ENCODE measurements around the gene SOX5. TPM values are rescaled to one million over a fixed set of nuclear protein-coding genes. Genes with fewer than 3 reads are reported as not detected.
"Not testable (repeated sequence)": the region's sequence is repeated elsewhere in the genome, so short reads cannot be mapped to it uniquely, and the experiment has no call there.

SOX5 gene
- total RNA-seq, 1 donor from 2014 or later: 2.1 TPM

GRCh38 chr12:23751641-23752040 lies 197.8 kb downstream of the SOX5 start:
- DNase-seq: no peak
- Mint-ChIP-seq H3K27ac (no peak overlapping the region), H3K36me3 (ENCODE audit: low read depth) (no peaks in the 10 kb centered on the region), H3K4me3 (no peak overlapping the region), H3K27me3 (no peaks in the 10 kb centered on the region), H3K9me3 (peaks cover 4% of the 10 kb centered on the region), H3K4me1 (no peaks in the 10 kb centered on the region)
- intact Hi-C loops (cut with micrococcal nuclease): no loop called here

GRCh38 chr12:23750923-23751322 lies 198.5 kb downstream of the SOX5 start:
- H3K27ac Mint-ChIP-seq: no peak overlapping the region
- H3K4me3 Mint-ChIP-seq: no peak overlapping the region
- no peaks in the 10 kb centered on the region for H3K27me3 Mint-ChIP-seq
- no peaks in the 10 kb centered on the region for H3K36me3 Mint-ChIP-seq (ENCODE audit: low read depth)
- intact Hi-C loops (cut with micrococcal nuclease): no loop called here
- H3K4me1 Mint-ChIP-seq: no peaks in the 10 kb centered on the region
- no peak for DNase-seq
- peaks cover 4% of the 10 kb centered on the region for H3K9me3 Mint-ChIP-seq

- intact Hi-C loops (cut with micrococcal nuclease): no loop called here
- DNase-seq: no peak
- Mint-ChIP-seq H3K4me3 (no peak overlapping the region), H3K4me1 (no peaks in the 10 kb centered on the region), H3K36me3 (ENCODE audit: low read depth) (no peaks in the 10 kb centered on the region), H3K9me3 (peaks cover 4% of the 10 kb centered on the region), H3K27ac (no peak overlapping the region), H3K27me3 (no peaks in the 10 kb centered on the region)
These were observed 204.8 kb downstream of the SOX5 start for GRCh38 chr12:23744696-23745095.

GRCh38 chr12:23742574-23742973 lies 206.9 kb downstream of the SOX5 start:
- Mint-ChIP-seq H3K36me3 (ENCODE audit: low read depth) (no peaks in the 10 kb centered on the region), H3K27me3 (no peaks in the 10 kb centered on the region), H3K9me3 (peaks cover 6% of the 10 kb centered on the region), H3K4me1 (no peaks in the 10 kb centered on the region), H3K27ac (no peak overlapping the region), H3K4me3 (no peak overlapping the region)
- intact Hi-C loops (cut with micrococcal nuclease): no loop called here
- no peak for DNase-seq

- intact Hi-C loops (cut with micrococcal nuclease): no loop called here
- H3K4me3 Mint-ChIP-seq: no peak overlapping the region
These were observed 218.0 kb downstream of the SOX5 start for GRCh38 chr12:23731493-23731892.

GRCh38 chr12:23731035-23731434 lies 218.4 kb downstream of the SOX5 start:
- no peaks in the 10 kb centered on the region for H3K9me3 Mint-ChIP-seq
- no peaks in the 10 kb centered on the region for H3K36me3 Mint-ChIP-seq (ENCODE audit: low read depth)
- no peak overlapping the region for H3K27ac Mint-ChIP-seq
- DNase-seq: no peak
- H3K4me3 Mint-ChIP-seq: no peak overlapping the region
- H3K27me3 Mint-ChIP-seq: no peaks in the 10 kb centered on the region
- H3K4me1 Mint-ChIP-seq: no peaks in the 10 kb centered on the region
- intact Hi-C loops (cut with micrococcal nuclease): no loop called here

More at GRCh38 chr12:23731493-23731892, 218.0 kb downstream of the SOX5 start:
- Mint-ChIP-seq H3K36me3 (ENCODE audit: low read depth) (no peaks in the 10 kb centered on the region), H3K9me3 (no peaks in the 10 kb centered on the region), H3K4me1 (no peaks in the 10 kb centered on the region), H3K27me3 (no peaks in the 10 kb centered on the region), H3K27ac (no peak overlapping the region)
- DNase-seq: no peak

GRCh38 chr12:23729359-23729758 lies 220.1 kb downstream of the SOX5 start:
- DNase-seq: no peak
- H3K4me3 Mint-ChIP-seq: no peak overlapping the region
- no peak overlapping the region for H3K27ac Mint-ChIP-seq
- H3K36me3 Mint-ChIP-seq (ENCODE audit: low read depth): no peaks in the 10 kb centered on the region
- peaks cover 4% of the 10 kb centered on the region for H3K9me3 Mint-ChIP-seq
- intact Hi-C loops (cut with micrococcal nuclease): no loop called here
- H3K27me3 Mint-ChIP-seq: no peaks in the 10 kb centered on the region
- no peaks in the 10 kb centered on the region for H3K4me1 Mint-ChIP-seq

- DNase-seq: no peak
These were observed 222.8 kb downstream of the SOX5 start for GRCh38 chr12:23726646-23727045.

GRCh38 chr12:23722655-23723054 lies 226.8 kb downstream of the SOX5 start:
- Mint-ChIP-seq H3K36me3 (ENCODE audit: low read depth) (no peaks in the 10 kb centered on the region), H3K27me3 (no peaks in the 10 kb centered on the region), H3K4me1 (no peaks in the 10 kb centered on the region), H3K4me3 (no peak overlapping the region), H3K9me3 (peaks cover 4% of the 10 kb centered on the region), H3K27ac (no peak overlapping the region)
- intact Hi-C loops (cut with micrococcal nuclease): no loop called here
- no peak for DNase-seq

More at GRCh38 chr12:23726646-23727045, 222.8 kb downstream of the SOX5 start:
- Mint-ChIP-seq H3K9me3 (peaks cover 4% of the 10 kb centered on the region), H3K4me3 (no peak overlapping the region), H3K36me3 (ENCODE audit: low read depth) (no peaks in the 10 kb centered on the region), H3K27me3 (no peaks in the 10 kb centered on the region), H3K4me1 (no peaks in the 10 kb centered on the region), H3K27ac (no peak overlapping the region)
- intact Hi-C loops (cut with micrococcal nuclease): no loop called here

GRCh38 chr12:23721268-23721667 lies 228.2 kb downstream of the SOX5 start:
- peaks cover 4% of the 10 kb centered on the region for H3K9me3 Mint-ChIP-seq
- intact Hi-C loops (cut with micrococcal nuclease): no loop called here
- H3K27ac Mint-ChIP-seq: no peak overlapping the region
- H3K4me3 Mint-ChIP-seq: no peak overlapping the region
- no peaks in the 10 kb centered on the region for H3K27me3 Mint-ChIP-seq
- H3K4me1 Mint-ChIP-seq: no peaks in the 10 kb centered on the region
- no peaks in the 10 kb centered on the region for H3K36me3 Mint-ChIP-seq (ENCODE audit: low read depth)
- no peak for DNase-seq

GRCh38 chr12:23719493-23719892 lies 230.0 kb downstream of the SOX5 start:
- Mint-ChIP-seq H3K4me3 (no peak overlapping the region), H3K36me3 (ENCODE audit: low read depth) (no peaks in the 10 kb centered on the region), H3K9me3 (no peaks in the 10 kb centered on the region), H3K27ac (no peak overlapping the region), H3K4me1 (no peaks in the 10 kb centered on the region), H3K27me3 (no peaks in the 10 kb centered on the region)
- intact Hi-C loops (cut with micrococcal nuclease): no loop called here
- no peak for DNase-seq

- not testable (repeated sequence) for H3K27me3 Mint-ChIP-seq, H3K4me1 Mint-ChIP-seq, DNase-seq
These were observed 239.1 kb downstream of the SOX5 start for GRCh38 chr12:23710361-23710760.

GRCh38 chr12:23708185-23708837 lies 241.2 kb downstream of the SOX5 start:
- H3K27ac Mint-ChIP-seq: no peak overlapping the region
- no peaks in the 10 kb centered on the region for H3K9me3 Mint-ChIP-seq
- no peaks in the 10 kb centered on the region for H3K36me3 Mint-ChIP-seq (ENCODE audit: low read depth)
- no peak overlapping the region for H3K4me3 Mint-ChIP-seq
- DNase-seq: no peak
- intact Hi-C loops (cut with micrococcal nuclease): no loop called here
- H3K27me3 Mint-ChIP-seq: no peaks in the 10 kb centered on the region
- H3K4me1 Mint-ChIP-seq: no peaks in the 10 kb centered on the region

More at GRCh38 chr12:23710361-23710760, 239.1 kb downstream of the SOX5 start:
- H3K9me3 Mint-ChIP-seq; intact Hi-C loops (cut with micrococcal nuclease); H3K36me3 Mint-ChIP-seq (ENCODE audit: low read depth); H3K27ac Mint-ChIP-seq; H3K4me3 Mint-ChIP-seq: not testable (repeated sequence)

- Mint-ChIP-seq H3K9me3 (no peaks in the 10 kb centered on the region), H3K36me3 (ENCODE audit: low read depth) (no peaks in the 10 kb centered on the region)
These were observed 242.2 kb downstream of the SOX5 start for GRCh38 chr12:23707270-23707669.

More at GRCh38 chr12:23707270-23707669, 242.2 kb downstream of the SOX5 start:
- H3K4me3 Mint-ChIP-seq: no peak overlapping the region
- no peak for DNase-seq
- intact Hi-C loops (cut with micrococcal nuclease): no loop called here
- H3K27me3 Mint-ChIP-seq: no peaks in the 10 kb centered on the region
- H3K4me1 Mint-ChIP-seq: no peaks in the 10 kb centered on the region
- no peak overlapping the region for H3K27ac Mint-ChIP-seq

All from activated CD4-positive, alpha-beta T cell treated with anti-CD3 and anti-CD28 coated beads, Interleukin-2, amount 10 ng/mL, durations not matched to agents 24 days and 14 days (primary cell).